HepG2 (cell line): ENCODE measurements around the gene NOL4L. TPM values are rescaled to one million over a fixed set of nuclear protein-coding genes. Genes with fewer than 3 reads are reported as not detected.
A peak's percentile ranks its signal among the peaks of the same experiment; 100 is the strongest.

ENCODE experiments used
- ATAC-seq: fragments of 200-7000 bp; cut with Tn5 transposase; 3 replicates; pipeline ENCODE4 v1.9.1; 2020; ENCODE audit warnings: mild to moderate bottlenecking, moderate library complexity
- BruUV-seq: library from RNA; stranded (reverse); fragments of 400-500 nt; replicated peaks from 2 replicates; lab custom pipeline; 2021; lab: Mats Ljungman, UMichigan
- CTCF ChIA-PET: fragments of 300-600 bp; formaldehyde crosslinking; extraction: SDS; loops from one replicate; lab custom pipeline; 2021; ENCODE audit warnings: low total read pairs, inconsistent platforms, low intra/inter-chr PET ratio; lab: Yijun Ruan, JAX
- POLR2A ChIA-PET: fragments of 350-600 bp; sonication (Branson Sonifier 250); formaldehyde crosslinking; loops from one replicate; lab custom pipeline; 2020; ENCODE audit warnings: antibody characterized with exemption, inconsistent platforms; lab: Yijun Ruan, JAX
- DNase-seq: peaks from one replicate; pipeline ENCODE4 v3.0.0-alpha.2; 2015; ENCODE audit warnings: low spot score
- FAIRE-seq: peaks from 3 replicates; lab custom pipeline; 2011; peaks lifted over from hg19 to GRCh38; lab: Jason Lieb, UNC
- H2AFZ ChIP-seq: one replicate; pipeline ENCODE4 v1.6.1; 2011; ENCODE audit warnings: low read length, inconsistent platforms
- H3K27ac ChIP-seq: fragments of 300-600 bp; 3 replicates; pipeline ENCODE4 v1.8.0; 2011; ENCODE audit warnings: mixed run types, mild to moderate bottlenecking, mixed read lengths, low read length, inconsistent platforms; ENCODE audit not compliant: insufficient read depth; ENCODE audit errors: extremely low read length
- H3K27me3 ChIP-seq, 2 experiments: fragments of 200-600 bp in 1 of 2; 2 replicates in 1 of 2; 3 replicates in 1 of 2; pipeline versions ENCODE4 v1.6.0 to v1.8.0; 2011; ENCODE audit warnings: low read length in 2 of 2, mild to moderate bottlenecking in 2 of 2, moderate library complexity in 2 of 2, inconsistent platforms in 1 of 2; ENCODE audit not compliant: insufficient read depth in 2 of 2, control insufficient read depth in 1 of 2
- H3K36me3 ChIP-seq, 2 experiments: fragments of 200-600 bp in 1 of 2; replicated peaks in 1 of 2; 2 replicates in 1 of 2; 3 replicates in 1 of 2; pipeline versions ENCODE4 v1.5.1 to v1.8.0; 2011; ENCODE audit warnings: low read length in 2 of 2, inconsistent platforms in 1 of 2; ENCODE audit not compliant: insufficient read depth in 2 of 2, control insufficient read depth in 1 of 2
- H3K4me1 ChIP-seq: 2 replicates; pipeline ENCODE4 v1.5.1; 2012; ENCODE audit warnings: low read length, inconsistent platforms; ENCODE audit not compliant: insufficient read depth
- H3K4me2 ChIP-seq: 2 replicates; pipeline ENCODE4 v1.6.0; 2011; ENCODE audit warnings: low read depth, low read length, inconsistent platforms
- H3K4me3 ChIP-seq, 3 experiments: fragments of 200-600 bp in 1 of 3; sonication (generic), shearing (Covaris generic) in 1 of 3; replicated peaks in 1 of 3; 2 replicates each; pipeline ENCODE4 v1.5.1; 2011 to 2016; ENCODE audit warnings: low read length in 3 of 3, inconsistent platforms in 2 of 3, low read depth in 2 of 3, mild to moderate bottlenecking in 2 of 3, control low read depth in 1 of 3, mixed read lengths in 1 of 3; ENCODE audit not compliant: insufficient read depth in 1 of 3
- H3K79me2 ChIP-seq: one replicate; pipeline ENCODE4 v1.6.1; 2011; ENCODE audit warnings: low read length, inconsistent platforms; ENCODE audit not compliant: insufficient read depth
- H3K9ac ChIP-seq: 2 replicates; pipeline ENCODE4 v1.6.0; 2011; ENCODE audit warnings: mild to moderate bottlenecking, low read depth, low read length, inconsistent platforms; ENCODE audit not compliant: insufficient read depth
- H3K9me3 ChIP-seq: 2 replicates; pipeline ENCODE4 v1.5.1; 2012; ENCODE audit warnings: mild to moderate bottlenecking, low read length
- H4K20me1 ChIP-seq: 2 replicates; pipeline ENCODE4 v1.6.0; 2011; ENCODE audit warnings: inconsistent platforms, mild to moderate bottlenecking, low read length, moderate library complexity; ENCODE audit not compliant: insufficient read depth
- CEBPZ ChIP-seq: IDR thresholded peaks from 2 replicates; pipeline ENCODE4 v1.6.1; 2012; ENCODE audit warnings: low read length, improper control_type of control experiment
- CSRNP2 ChIP-seq: sonication (generic); formaldehyde crosslinking; conservative IDR thresholded peaks from 2 replicates; pipeline ENCODE4 v1.8.0; 2022; ENCODE audit warnings: low read depth, missing genetic modification reagents
- GABPB1 ChIP-seq: IDR thresholded peaks from 2 replicates; pipeline ENCODE4 v1.6.1; 2016; ENCODE audit warnings: mild to moderate bottlenecking, missing genetic modification reagents, moderate library complexity, missing compliant biosample characterization
- GATAD2A ChIP-seq: IDR thresholded peaks from 2 replicates; pipeline ENCODE4 v1.6.1; 2016
- HIVEP1 ChIP-seq: sonication (generic); formaldehyde crosslinking; IDR thresholded peaks from 2 replicates; pipeline ENCODE4 v1.4.0; 2020; ENCODE audit warnings: mild to moderate bottlenecking, missing genetic modification reagents
- MXD4 ChIP-seq: IDR thresholded peaks from 2 replicates; pipeline ENCODE4 v1.6.1; 2016; ENCODE audit warnings: mild to moderate bottlenecking, missing biosample characterization, missing genetic modification reagents
- MXI1 ChIP-seq: IDR thresholded peaks from 3 replicates; pipeline ENCODE4 v1.6.1; 2012; ENCODE audit warnings: low read depth, low read length, inconsistent platforms, borderline replicate concordance
- RBAK ChIP-seq: sonication (generic); formaldehyde crosslinking; IDR thresholded peaks from 2 replicates; pipeline ENCODE4 v1.5.1; 2020; ENCODE audit warnings: mild to moderate bottlenecking, missing genetic modification reagents
- SP1 ChIP-seq, 2 experiments: fragments of 450-650 bp in 1 of 2; sonication (generic) in 1 of 2; formaldehyde crosslinking in 1 of 2; IDR thresholded peaks; 2 replicates each; pipeline versions ENCODE4 v1.4.0 to v1.6.1; 2016 to 2020; ENCODE audit warnings: missing genetic modification reagents in 1 of 2
- SP2 ChIP-seq: sonication (generic); formaldehyde crosslinking; IDR thresholded peaks from 2 replicates; pipeline ENCODE4 v1.5.1; 2020; ENCODE audit warnings: mild to moderate bottlenecking, missing genetic modification reagents
- TEAD3 ChIP-seq: optimal IDR thresholded peaks from 2 replicates; pipeline ENCODE3; 2016; ENCODE audit warnings: borderline replicate concordance
- ZNF619 ChIP-seq: sonication (generic); formaldehyde crosslinking; IDR thresholded peaks from 2 replicates; pipeline ENCODE4 v1.4.0; 2020; ENCODE audit warnings: mild to moderate bottlenecking, missing genetic modification reagents
- WGBS: methylation state at CpG from one replicate; pipeline ENCODE4 v1.1.6; 2017; ENCODE audit warnings: low lambda C conversion rate; 5-methylcytosine and 5-hydroxymethylcytosine counted together
- in situ Hi-C: cut with HindIII; loops from 2 replicates; pipeline ENCODE4 v1.10.0; 2017; ENCODE audit warnings: low pct_unique_long_range_greater_than_20kb; ENCODE audit not compliant: extremely low pct_ligation_motif_present
- intact Hi-C: fragments of 100-400 bp; cut with micrococcal nuclease; formaldehyde crosslinking; loops from one replicate; pipeline ENCODE4 v1.10.0; 2022; ENCODE audit not compliant: unreplicated experiment
- polyA plus RNA-seq, 8 experiments: library from polyadenylated mRNA; depleted of rRNA in 3 of 8; stranded (reverse) in 7 of 8; unstranded in 1 of 8; fragments of >200 nt; fragmentation: Illumina TruSeq in 4 of 8; extraction: Trizol in 4 of 8; gene quantifications; 2 replicates each; pipeline versions ENCODE4 v1.2.1 to v1.2.3, GENCODE V29; 2011 to 2016; ENCODE audit warnings: low read depth in 4 of 8, missing spikeins in 1 of 8, mixed read lengths in 1 of 8; ENCODE audit not compliant: insufficient read depth in 1 of 8
- total RNA-seq, 5 experiments: library from RNA; depleted of rRNA; stranded (reverse); fragments of >200 nt; fragmentation: Illumina TruSeq; extraction: Trizol; gene quantifications; 2 replicates each; pipeline ENCODE4 v1.2.3, GENCODE V29; 2016; ENCODE audit warnings: low read depth in 1 of 5

The NOL4L gene
- total and polyA plus RNA-seq, 2 of the 13 experiments (the other 11 are each of a cell fraction or from before 2014, with no cell fraction given): 16.6 to 35.4 TPM

GRCh38 chr20:32455171-32455900 is 129.8 kb downstream of the NOL4L start (continued):
- TF ChIP-seq CSRNP2 (CRISPR knock-in tag) (no peak), MXD4 (no peak), RBAK (CRISPR knock-in tag) (no peak), CEBPZ (no peak)

GRCh38 chr20:32454164-32455145 is 130.7 kb downstream of the NOL4L start:
- H4K20me1 ChIP-seq: 0 out of 2 replicates have a peak, but pooled peaks cover 3% of the 10 kb centered on the region
- DNase-seq (no peak), ATAC-seq (no peak), FAIRE-seq (no peak)
- in situ Hi-C loops: no loop called here
- no peaks in the 10 kb centered on the region for H3K27me3 ChIP-seq
- CTCF ChIA-PET: no interaction called here
- H3K27ac ChIP-seq: no peak overlapping the region
- 96% methylated on average over 30 of the region's 31 CpGs for WGBS
- intact Hi-C loops: no loop called here
- H3K79me2 ChIP-seq: peaks cover 11% of the 10 kb centered on the region
- no peak overlapping the region for H3K9ac ChIP-seq
- TF ChIP-seq SP2 (CRISPR knock-in tag): no peak
- 0 out of 2 replicates have a peak, but pooled peaks have one; percentile 27 for TF ChIP-seq HIVEP1 (CRISPR knock-in tag)
- peak; percentile 15 for TF ChIP-seq TEAD3 (CRISPR knock-in tag)
- 0 out of 2 replicates have a peak, but pooled peaks have one; percentile 9 for TF ChIP-seq SP1 (IDR thresholded peaks at IDR 0.05)
- TF ChIP-seq SP1 (CRISPR knock-in tag; IDR thresholded peaks at IDR 0.05): no peak
- TF ChIP-seq ZNF619: 0 out of 2 replicates have a peak, but pooled peaks have one; percentile 2
- 0 out of 3 replicates have a peak, but pooled peaks have one; percentile 16 for TF ChIP-seq MXI1
- TF ChIP-seq GATAD2A (CRISPR knock-in tag): no peak
- 0 out of 2 replicates have a peak, but pooled peaks have one; percentile 25 for TF ChIP-seq GABPB1 (CRISPR knock-in tag)
- H3K4me3 ChIP-seq: no peak overlapping the region
- H3K36me3 ChIP-seq: peaks cover 69 to 79% of the 10 kb centered on the region in 2 experiments
- H3K4me2 ChIP-seq: no peak overlapping the region
- no peaks in the 10 kb centered on the region for H3K4me1 ChIP-seq
- BruUV-seq: TSS peak; percentile 6
- H3K9me3 ChIP-seq: no peaks in the 10 kb centered on the region
- H2AFZ ChIP-seq: no peak overlapping the region
- POLR2A ChIA-PET: no interaction called here
